OCI-LY3 (cell line): ENCODE measurements around the gene PTPRN2.

ENCODE experiments used
- EZH2phosphoT487 ChIP-seq: fragments of 200-600 bp; shearing (Covaris generic); IDR thresholded peaks from 2 replicates; pipeline ENCODE4 v1.6.1; 2018; ENCODE audit warnings: antibody characterized with exemption, mixed run types, low read depth
- TF ChIP-seq, protein P1 (sequence below): fragments of 200-600, 300-600 bp; sonication (generic); IDR thresholded peaks from 2 replicates; pipeline ENCODE4 v1.5.1; 2014; ENCODE audit warnings: antibody characterized with exemption, low read length, low read depth

DNA sequence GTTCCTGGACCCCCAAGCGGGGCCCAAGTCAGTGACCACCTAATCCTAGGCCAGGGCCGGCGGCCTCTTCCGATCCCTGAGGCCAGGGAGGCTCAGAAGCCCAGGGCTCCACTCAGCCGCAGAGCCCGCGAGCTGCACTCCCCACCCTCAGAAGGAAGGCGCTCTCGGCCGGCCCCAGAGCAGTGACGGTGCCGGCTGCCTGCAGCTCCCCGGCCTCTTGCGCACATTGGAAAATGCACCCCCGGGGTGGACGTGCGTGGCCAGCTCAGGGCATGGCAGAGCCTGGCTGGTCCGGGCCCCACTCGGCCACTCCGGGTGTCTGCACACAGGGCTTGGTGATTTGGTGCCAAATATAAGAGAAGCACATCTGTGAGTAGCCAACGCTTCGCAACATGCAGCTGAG lies 269.1 kb downstream of the PTPRN2 start:
- TF ChIP-seq, protein P1, sequence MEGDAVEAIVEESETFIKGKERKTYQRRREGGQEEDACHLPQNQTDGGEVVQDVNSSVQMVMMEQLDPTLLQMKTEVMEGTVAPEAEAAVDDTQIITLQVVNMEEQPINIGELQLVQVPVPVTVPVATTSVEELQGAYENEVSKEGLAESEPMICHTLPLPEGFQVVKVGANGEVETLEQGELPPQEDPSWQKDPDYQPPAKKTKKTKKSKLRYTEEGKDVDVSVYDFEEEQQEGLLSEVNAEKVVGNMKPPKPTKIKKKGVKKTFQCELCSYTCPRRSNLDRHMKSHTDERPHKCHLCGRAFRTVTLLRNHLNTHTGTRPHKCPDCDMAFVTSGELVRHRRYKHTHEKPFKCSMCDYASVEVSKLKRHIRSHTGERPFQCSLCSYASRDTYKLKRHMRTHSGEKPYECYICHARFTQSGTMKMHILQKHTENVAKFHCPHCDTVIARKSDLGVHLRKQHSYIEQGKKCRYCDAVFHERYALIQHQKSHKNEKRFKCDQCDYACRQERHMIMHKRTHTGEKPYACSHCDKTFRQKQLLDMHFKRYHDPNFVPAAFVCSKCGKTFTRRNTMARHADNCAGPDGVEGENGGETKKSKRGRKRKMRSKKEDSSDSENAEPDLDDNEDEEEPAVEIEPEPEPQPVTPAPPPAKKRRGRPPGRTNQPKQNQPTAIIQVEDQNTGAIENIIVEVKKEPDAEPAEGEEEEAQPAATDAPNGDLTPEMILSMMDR = no peak
- TF ChIP-seq EZH2phosphoT487 = no peak
